ENCODE results near the gene ZNF90. TPM values are rescaled to one million over a fixed set of nuclear protein-coding genes. Genes with fewer than 3 reads are reported as not detected.
"Not testable (repeated sequence)": the region's sequence is repeated elsewhere in the genome, so short reads cannot be mapped to it uniquely, and the experiment has no call there.

ZNF90 gene
- total and polyA plus RNA-seq, 10 of the 15 experiments (the other 5 are each of a cell fraction or from before 2014, with no cell fraction given) = 0.06 to 1.3 (median 0.18) TPM; not detected in 1

GRCh38 chr19:20067943-20068342 is 9.9 kb upstream of the ZNF90 start:
- no peak overlapping the region for H3K4me3 ChIP-seq
- no peaks in the 10 kb centered on the region for H3K79me2 ChIP-seq (ENCODE audit: control insufficient read depth, insufficient read depth, low read length)
- ChIA-PET SMC1A (ENCODE audit: uncharacterized antibody, unreplicated experiment) (no interaction called here), POLR2A (no interaction called here), RAD21 (ENCODE audit: unreplicated experiment) (no interaction called here), CTCF (no interaction called here)
- no peak overlapping the region for H3K9ac ChIP-seq (ENCODE audit: control insufficient read depth, insufficient read depth, low read length)
- in situ Hi-C loops (cut with MboI) = no loop called here
- intact Hi-C loops (cut with micrococcal nuclease; ENCODE audit: unreplicated experiment) = no loop called here
- no peaks in the 10 kb centered on the region for H3K4me1 ChIP-seq (ENCODE audit: control insufficient read depth, insufficient read depth, low read length)
- 23% methylated on average over 9 of the region's 9 CpGs for WGBS (ENCODE audit: insufficient coverage, insufficient replicate concordance, low lambda C conversion rate, missing lambda C conversion rate)
- TF ChIP-seq E4F1 (IDR thresholded peaks at IDR 0.05; ENCODE audit: borderline replicate concordance, partially characterized antibody) (no peak), SMAD1 (IDR thresholded peaks at IDR 0.05; ENCODE audit: low read depth, partially characterized antibody) (no peak), MYC (IDR thresholded peaks at IDR 0.05; ENCODE audit: insufficient read depth, insufficient read length, insufficient replicate concordance, low read length, severe bottlenecking) (no peak)
- H3K27ac ChIP-seq (ENCODE audit: control insufficient read depth, insufficient read depth) = no peak overlapping the region
- no peaks in the 10 kb centered on the region for H4K20me1 ChIP-seq (ENCODE audit: control insufficient read depth, insufficient read depth)
- FAIRE-seq (no peak), DNase-seq (ENCODE audit: low read depth, low spot score) (no peak), ATAC-seq (no peak)
- no peaks in the 10 kb centered on the region for H3K27me3 ChIP-seq (replicated peaks in 1 of 2; ENCODE audit: control insufficient read depth in 2 of 2, insufficient read depth in 2 of 2, low read length in 1 of 2)
- H2AFZ ChIP-seq (ENCODE audit: control insufficient read depth, low read depth, low read length) = no peak overlapping the region
- H3K4me2 ChIP-seq (ENCODE audit: control insufficient read depth, insufficient read depth) = no peak overlapping the region
- no TSS peak for BruUV-seq (replicated peaks)
- H3K9me3 ChIP-seq (replicated peaks; ENCODE audit: control insufficient read depth, insufficient read depth, low read length) = no peaks in the 10 kb centered on the region; the same call in 2 of the 3 replicates
- no peaks in the 10 kb centered on the region for H3K36me3 ChIP-seq (ENCODE audit: control insufficient read depth in 2 of 2, insufficient read depth in 2 of 2, low read length in 1 of 2)

GRCh38 chr19:20068559-20068958 is 9.2 kb upstream of the ZNF90 start:
- H3K27ac ChIP-seq (ENCODE audit: control insufficient read depth, insufficient read depth); H3K36me3 ChIP-seq (ENCODE audit: control insufficient read depth in 2 of 2, insufficient read depth in 2 of 2, low read length in 1 of 2); BruUV-seq (replicated peaks); DNase-seq (ENCODE audit: low read depth, low spot score); ATAC-seq; H2AFZ ChIP-seq (ENCODE audit: control insufficient read depth, low read depth, low read length); intact Hi-C loops (cut with micrococcal nuclease; ENCODE audit: unreplicated experiment); CTCF ChIA-PET; in situ Hi-C loops (cut with MboI); FAIRE-seq; H3K4me3 ChIP-seq; H3K4me2 ChIP-seq (ENCODE audit: control insufficient read depth, insufficient read depth); SMC1A ChIA-PET (ENCODE audit: uncharacterized antibody, unreplicated experiment); RAD21 ChIA-PET (ENCODE audit: unreplicated experiment); H3K79me2 ChIP-seq (ENCODE audit: control insufficient read depth, insufficient read depth, low read length); H3K27me3 ChIP-seq (replicated peaks in 1 of 2; ENCODE audit: control insufficient read depth in 2 of 2, insufficient read depth in 2 of 2, low read length in 1 of 2); H3K9me3 ChIP-seq (replicated peaks; ENCODE audit: control insufficient read depth, insufficient read depth, low read length); POLR2A ChIA-PET; H3K4me1 ChIP-seq (ENCODE audit: control insufficient read depth, insufficient read depth, low read length); H3K9ac ChIP-seq (ENCODE audit: control insufficient read depth, insufficient read depth, low read length); H4K20me1 ChIP-seq (ENCODE audit: control insufficient read depth, insufficient read depth): not testable (repeated sequence)
- WGBS (ENCODE audit: insufficient coverage, insufficient replicate concordance, low lambda C conversion rate, missing lambda C conversion rate) = 50% methylated on average over 7 of the region's 7 CpGs

Measured in GM12878 (cell line).